ENCODE measurements around the gene IRF5. TPM values are rescaled to one million over a fixed set of nuclear protein-coding genes. Genes with fewer than 3 reads are reported as not detected.
A peak's percentile ranks its signal among the peaks of the same experiment; 100 is the strongest.

The IRF5 gene
- total RNA-seq, 1 donor from 2014 or later, result 19.9 TPM

- DNase-seq (ENCODE audit: low read depth), result no peak
- H3K27me3 ChIP-seq (ENCODE audit: control insufficient read depth, insufficient read depth, low read length), result no peaks in the 10 kb centered on the region
- TF ChIP-seq CTCF (IDR thresholded peaks at IDR 0.05; ENCODE audit: insufficient read depth, low read length, poor library complexity, severe bottlenecking), result no peak
- H3K4me3 ChIP-seq (ENCODE audit: low read depth, low read length), result no peak overlapping the region
- H3K36me3 ChIP-seq (ENCODE audit: control insufficient read depth, insufficient read depth, low read length), result no peaks in the 10 kb centered on the region
These were observed 6.9 kb downstream of the IRF5 start for GRCh38 chr7:128944487-128945236.

GRCh38 chr7:128945668-128946366 lies 8.1 kb downstream of the IRF5 start:
- no peak for DNase-seq (ENCODE audit: low read depth)
- H3K27me3 ChIP-seq (ENCODE audit: control insufficient read depth, insufficient read depth, low read length), result no peaks in the 10 kb centered on the region
- H3K4me3 ChIP-seq (ENCODE audit: low read depth, low read length), result no peak overlapping the region
- no peaks in the 10 kb centered on the region for H3K36me3 ChIP-seq (ENCODE audit: control insufficient read depth, insufficient read depth, low read length)
- no peak for TF ChIP-seq CTCF (IDR thresholded peaks at IDR 0.05; ENCODE audit: insufficient read depth, low read length, poor library complexity, severe bottlenecking)

GRCh38 chr7:128946936-128947830 lies 9.5 kb downstream of the IRF5 start:
- no peak for DNase-seq (ENCODE audit: low read depth)
- Histone ChIP-seq H3K36me3 (ENCODE audit: control insufficient read depth, insufficient read depth, low read length) (no peaks in the 10 kb centered on the region), H3K27me3 (ENCODE audit: control insufficient read depth, insufficient read depth, low read length) (no peaks in the 10 kb centered on the region), H3K4me3 (ENCODE audit: low read depth, low read length) (no peak overlapping the region)
- TF ChIP-seq CTCF (IDR thresholded peaks at IDR 0.05; ENCODE audit: insufficient read depth, low read length, poor library complexity, severe bottlenecking), result peak; percentile 33

GRCh38 chr7:128947854-128948253 lies 10.1 kb downstream of the IRF5 start:
- no peak for TF ChIP-seq CTCF (IDR thresholded peaks at IDR 0.05; ENCODE audit: insufficient read depth, low read length, poor library complexity, severe bottlenecking)
- no peak for DNase-seq (ENCODE audit: low read depth)
- Histone ChIP-seq H3K27me3 (ENCODE audit: control insufficient read depth, insufficient read depth, low read length) (no peaks in the 10 kb centered on the region), H3K4me3 (ENCODE audit: low read depth, low read length) (no peak overlapping the region), H3K36me3 (ENCODE audit: control insufficient read depth, insufficient read depth, low read length) (no peaks in the 10 kb centered on the region)

- Histone ChIP-seq H3K36me3 (ENCODE audit: control insufficient read depth, insufficient read depth, low read length) (no peaks in the 10 kb centered on the region), H3K4me3 (ENCODE audit: low read depth, low read length) (no peak overlapping the region), H3K27me3 (ENCODE audit: control insufficient read depth, insufficient read depth, low read length) (no peaks in the 10 kb centered on the region)
- DNase-seq (ENCODE audit: low read depth), result no peak
- TF ChIP-seq CTCF (IDR thresholded peaks at IDR 0.05; ENCODE audit: insufficient read depth, low read length, poor library complexity, severe bottlenecking), result no peak
These were observed 10.7 kb downstream of the IRF5 start for GRCh38 chr7:128948312-128948973.

Measured in kidney epithelial cell (primary cell).